Stimulated activated naive CD4-positive, alpha-beta T cell treated with Interleukin-2 at 50 U/mL for 16 hours (primary cell): ENCODE measurements around the gene USP4.
"Not testable (repeated sequence)": the region's sequence is repeated elsewhere in the genome, so short reads cannot be mapped to it uniquely, and the experiment has no call there.

Experiments used
- DNase-seq: peaks from one replicate; lab custom pipeline; 2025; lab: John Stamatoyannopoulos, UW

USP4 gene

GRCh38 chr3:49352281-49352680, 12.4 kb upstream of the USP4 start:
- DNase-seq, result no peak

GRCh38 chr3:49351521-49352011, 11.7 kb upstream of the USP4 start:
- DNase-seq, result no peak

DNA sequence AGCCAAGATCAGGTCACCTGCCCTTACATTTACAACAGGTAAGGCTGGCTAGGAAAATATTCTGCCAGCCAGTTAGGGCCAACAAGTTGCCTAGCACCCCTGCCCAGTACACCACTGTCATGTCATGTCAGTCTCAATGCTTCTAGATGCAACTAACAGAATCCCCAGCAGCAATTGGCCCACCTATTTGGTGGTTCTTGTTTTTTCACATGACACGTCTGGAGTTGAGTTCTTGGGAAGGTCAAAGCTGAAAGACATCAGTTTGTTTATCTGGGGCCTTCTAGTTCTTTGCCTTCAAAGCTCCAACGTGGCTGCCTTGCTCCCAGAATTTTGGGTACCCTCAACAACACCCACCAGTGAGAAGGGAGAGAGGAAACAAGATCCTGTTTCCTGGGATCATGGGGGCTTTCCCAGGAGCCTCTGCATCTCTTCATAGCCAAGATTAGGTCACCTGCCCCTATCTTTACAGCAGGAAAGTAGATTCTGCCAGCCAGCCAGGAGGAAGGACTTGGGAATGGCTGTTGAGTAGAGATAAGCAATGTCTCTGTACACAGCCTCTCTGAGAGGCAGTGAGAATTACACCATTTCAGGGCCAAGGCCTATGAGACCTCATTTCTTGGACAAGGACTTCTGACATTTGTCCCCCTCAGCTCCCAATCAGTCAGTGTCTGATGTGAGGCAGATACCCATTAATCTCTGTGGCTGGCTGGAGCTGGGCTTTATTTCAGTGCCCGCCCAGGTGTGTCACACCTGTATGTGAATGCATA, 9.7 kb upstream of the USP4 start:
- DNase-seq, result no peak

DNA sequence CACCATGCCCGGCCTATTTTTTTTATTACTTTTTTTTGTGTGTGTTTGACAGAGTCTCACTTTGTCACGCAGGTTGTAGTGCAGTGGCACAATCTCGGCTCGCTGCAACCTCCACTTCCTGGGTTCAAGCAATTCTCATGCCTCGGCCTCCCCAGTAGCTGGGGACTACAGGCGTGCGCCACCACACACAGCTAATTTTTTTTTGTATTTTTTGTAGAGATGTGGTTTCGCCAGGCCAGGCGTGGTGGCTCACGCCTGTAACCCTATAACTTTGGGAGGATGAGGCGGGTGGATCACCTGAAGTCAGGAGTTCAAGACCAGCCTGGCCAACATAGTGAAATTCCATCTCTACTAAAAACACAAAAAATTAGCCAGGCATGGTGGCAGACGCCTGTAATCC, 8.5 kb upstream of the USP4 start:
- DNase-seq, result not testable (repeated sequence)

DNA sequence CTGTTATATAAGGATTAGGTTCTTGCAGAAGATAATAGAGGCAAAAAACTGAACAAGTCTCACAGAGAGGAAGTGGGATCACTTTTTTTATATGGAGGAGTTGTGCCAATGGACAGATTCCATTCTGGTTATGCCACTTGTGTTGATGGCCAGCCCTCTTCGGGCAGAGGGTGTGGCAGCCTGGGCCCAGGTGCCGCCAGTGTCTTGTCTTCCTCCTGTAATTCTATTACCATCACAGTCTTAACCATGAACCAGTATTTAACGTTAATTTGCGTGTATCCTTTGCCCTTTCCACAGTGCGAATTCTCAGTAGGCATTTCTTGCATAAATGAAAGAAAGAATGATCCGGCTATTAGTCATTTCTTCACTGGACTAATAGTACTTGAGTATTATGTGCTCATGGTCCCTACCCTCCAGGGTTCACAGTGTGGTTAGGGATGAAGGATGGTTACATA, 7.0 kb upstream of the USP4 start:
- no peak for DNase-seq

GRCh38 chr3:49343163-49343562, 3.3 kb upstream of the USP4 start:
- no peak for DNase-seq

DNA sequence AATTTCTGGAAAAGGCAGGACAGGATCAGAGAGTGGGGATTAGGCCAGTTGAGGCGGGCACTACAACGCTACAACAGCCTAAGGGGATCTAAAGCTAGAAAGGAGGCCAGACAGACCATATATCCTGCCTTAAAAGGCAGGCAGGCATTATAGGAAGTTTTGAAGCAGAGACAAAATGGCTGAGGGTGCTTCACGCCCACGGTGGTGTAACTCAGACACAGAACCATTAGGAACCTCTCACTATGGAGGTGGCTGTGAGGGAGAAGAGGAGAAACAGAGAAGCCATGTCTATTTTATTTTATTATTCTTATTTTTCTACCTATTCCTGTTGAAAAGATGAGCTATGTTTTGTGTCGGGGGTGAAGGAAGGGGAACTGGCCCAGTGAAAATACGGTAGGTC, 2.1 kb upstream of the USP4 start:
- DNase-seq, result no peak

DNA sequence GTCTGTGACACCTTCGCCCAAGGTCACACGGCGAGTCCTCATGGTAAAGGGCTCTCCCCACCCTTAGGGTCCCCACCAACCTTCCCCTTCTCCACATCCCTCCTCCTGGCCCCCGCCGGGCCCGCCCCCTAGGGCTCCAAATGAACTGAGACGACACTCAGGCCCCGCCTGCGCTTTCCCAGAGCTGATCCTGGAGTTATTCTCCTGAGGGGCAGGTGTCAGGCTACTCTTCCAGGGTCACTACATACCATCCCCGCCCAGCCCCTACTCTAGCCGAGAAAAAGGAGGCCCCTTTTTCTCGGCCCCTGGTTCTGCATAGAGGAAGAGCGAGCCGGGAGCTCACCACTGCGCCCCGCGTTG, 292 bp downstream of the USP4 start:
- DNase-seq, result peak; percentile 35

GRCh38 chr3:49333916-49334633, 5.8 kb downstream of the USP4 start:
- no peak for DNase-seq

- DNase-seq, result no peak
These were observed 6.8 kb downstream of the USP4 start for GRCh38 chr3:49333091-49333490.

DNA sequence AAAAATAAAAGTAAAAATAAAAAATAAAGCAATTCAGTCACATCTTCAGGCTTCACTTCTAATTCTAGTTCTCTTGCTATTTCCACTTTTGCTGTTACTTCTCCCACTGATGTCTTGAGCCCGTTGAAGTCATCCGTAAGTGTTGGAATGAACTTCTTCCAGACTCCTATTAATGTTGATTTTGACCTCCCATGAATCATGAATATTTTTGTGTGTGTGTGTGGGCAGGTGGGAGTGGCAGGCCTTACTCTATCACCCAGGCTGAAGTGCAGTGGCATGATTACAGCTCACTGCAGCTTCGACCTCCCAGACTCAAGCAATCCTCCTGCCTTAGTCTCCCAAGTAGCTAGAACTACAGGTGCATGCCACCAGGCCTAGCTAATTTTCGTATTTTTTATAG, 10.7 kb downstream of the USP4 start:
- no peak for DNase-seq

DNA sequence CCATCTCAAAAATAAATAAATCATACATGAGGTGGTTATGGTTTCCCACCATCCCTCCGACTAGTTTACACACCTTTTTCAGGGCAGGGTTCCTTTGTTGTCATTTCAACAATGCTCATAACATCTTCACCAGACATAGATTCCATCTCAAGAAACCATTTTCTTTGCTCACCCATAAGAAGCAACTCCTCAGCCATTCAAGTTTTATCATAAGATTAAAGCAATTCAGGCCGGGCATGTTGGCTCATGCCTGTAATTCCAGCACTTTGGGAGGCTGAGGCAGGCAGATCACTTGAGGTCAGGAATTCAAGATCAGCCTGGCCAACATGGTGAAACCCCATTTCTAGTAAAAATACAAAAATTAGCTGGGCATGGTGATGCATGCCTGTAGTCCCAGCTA, 11.5 kb downstream of the USP4 start:
- not testable (repeated sequence) for DNase-seq

DNA sequence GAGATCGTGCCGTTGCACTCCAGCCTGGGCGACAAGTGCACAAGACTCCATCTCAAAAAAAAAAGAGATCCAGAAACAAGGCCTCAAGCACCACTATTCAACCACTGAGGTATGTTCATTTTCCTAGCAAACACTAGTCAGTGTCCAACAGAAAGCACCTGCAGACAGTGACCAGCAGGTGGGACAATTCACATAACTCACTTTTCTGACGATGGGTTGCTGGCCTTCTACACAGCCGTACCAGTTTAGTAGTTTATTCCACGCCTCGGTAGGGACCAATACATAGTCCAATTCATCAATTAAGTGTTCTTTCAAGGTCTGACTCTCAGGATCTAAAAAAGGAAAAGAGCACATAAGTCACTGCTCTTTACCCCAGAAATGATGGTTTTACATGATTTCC, 12.4 kb downstream of the USP4 start:
- no peak for DNase-seq

- DNase-seq, result no peak
These were observed 15.1 kb downstream of the USP4 start for GRCh38 chr3:49324768-49325167.

DNA sequence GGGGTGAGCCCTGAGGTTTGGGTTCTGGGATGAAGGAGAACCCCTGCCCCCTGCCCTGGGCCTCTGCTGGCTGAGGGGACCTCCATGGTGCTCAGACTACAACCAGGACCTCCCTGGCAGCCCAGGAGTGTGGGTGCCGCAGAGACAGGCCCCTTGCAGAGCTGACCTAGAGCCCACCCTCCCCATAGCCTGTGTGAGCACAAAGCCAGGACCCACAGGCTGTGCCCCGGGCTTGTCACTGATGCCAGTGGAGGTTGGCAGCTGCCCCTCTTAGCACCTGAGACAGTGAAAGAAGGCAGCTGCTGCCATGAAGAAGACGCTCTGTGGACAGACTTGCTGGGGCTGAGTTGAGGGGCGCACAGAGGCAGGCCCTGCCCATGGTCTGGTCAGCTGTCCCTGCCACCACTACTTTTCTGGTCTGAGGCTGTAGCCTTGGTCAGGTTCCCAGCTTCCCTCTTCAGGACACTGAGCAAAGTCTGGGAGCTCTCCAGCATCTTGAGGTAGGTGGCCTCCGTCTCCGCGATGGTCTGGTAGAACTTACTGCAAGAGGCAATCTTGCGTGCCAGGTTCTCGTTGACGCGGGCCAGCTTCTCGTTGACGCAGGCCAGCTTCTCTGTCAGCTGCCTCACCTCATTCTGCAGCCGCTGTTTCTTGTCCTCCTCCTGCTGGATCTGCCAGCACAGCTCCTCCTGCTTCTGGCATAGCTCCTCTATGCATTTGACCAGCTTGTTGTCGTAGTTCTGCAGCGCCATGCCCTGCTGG, 23.0 kb downstream of the USP4 start:
- no peak for DNase-seq

- DNase-seq, result no peak
These were observed 25.8 kb downstream of the USP4 start for GRCh38 chr3:49313896-49314688.

DNA sequence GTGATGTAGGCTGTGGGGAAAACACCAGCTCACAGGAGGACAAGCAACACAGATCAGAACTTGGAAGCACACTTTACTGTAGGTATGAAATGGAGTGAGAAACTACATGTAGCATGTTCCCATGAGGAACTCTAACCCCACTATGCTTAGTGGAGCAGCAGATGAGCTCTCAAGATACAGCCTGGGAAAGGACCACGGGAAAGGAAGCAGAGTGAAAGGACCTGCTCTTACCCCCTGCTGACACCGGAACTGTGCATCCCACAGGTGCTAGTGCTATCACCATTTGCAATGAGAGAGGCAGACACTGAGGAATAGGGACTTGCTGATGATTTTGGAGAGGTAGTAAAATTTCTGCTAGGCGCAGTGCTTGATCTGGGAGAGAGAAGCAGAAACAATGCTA, 28.6 kb downstream of the USP4 start:
- no peak for DNase-seq

- DNase-seq, result no peak
These were observed 29.2 kb downstream of the USP4 start for GRCh38 chr3:49310677-49311076.

GRCh38 chr3:49305608-49306007, 34.2 kb downstream of the USP4 start:
- DNase-seq, result no peak

- no peak for DNase-seq
These were observed 37.2 kb downstream of the USP4 start for GRCh38 chr3:49302613-49303012.

- no peak for DNase-seq
These were observed 39.3 kb downstream of the USP4 start for GRCh38 chr3:49300595-49300994.

- DNase-seq, result no peak
These were observed 41.3 kb downstream of the USP4 start for GRCh38 chr3:49298511-49298910.
